HG03469 (cell line): ENCODE data around the gene GNAO1.
"Not testable (repeated sequence)": the region's sequence is repeated elsewhere in the genome, so short reads cannot be mapped to it uniquely, and the experiment has no call there.

ENCODE experiments used
- ATAC-seq: cut with Tn5 transposase; IDR thresholded peaks from one replicate; pipeline ENCODE4 v1.9.1; 2021; ENCODE audit warnings: mild to moderate bottlenecking, moderate library complexity, moderate number of reproducible peaks; ENCODE audit not compliant: unreplicated experiment

GNAO1 gene

GRCh38 chr16:56379044-56379443 is 187.8 kb downstream of the GNAO1 start:
- not testable (repeated sequence) for ATAC-seq

- ATAC-seq, result not testable (repeated sequence)
These were observed 189.6 kb downstream of the GNAO1 start for GRCh38 chr16:56380778-56381485.

- no peak for ATAC-seq
These were observed 191.2 kb downstream of the GNAO1 start for GRCh38 chr16:56382459-56382858.

- no peak for ATAC-seq
These were observed 191.6 kb downstream of the GNAO1 start for GRCh38 chr16:56382901-56383355.

- no peak for ATAC-seq
These were observed 192.9 kb downstream of the GNAO1 start for GRCh38 chr16:56384074-56384721.

GRCh38 chr16:56387396-56387795 is 196.1 kb downstream of the GNAO1 start:
- ATAC-seq, result no peak

GRCh38 chr16:56388209-56388608 is 196.9 kb downstream of the GNAO1 start:
- no peak for ATAC-seq

- ATAC-seq, result no peak
These were observed 198.3 kb downstream of the GNAO1 start for GRCh38 chr16:56389554-56389953.

GRCh38 chr16:56396724-56397123 is 205.4 kb downstream of the GNAO1 start:
- not testable (repeated sequence) for ATAC-seq

- ATAC-seq, result no peak
These were observed 207.8 kb downstream of the GNAO1 start for GRCh38 chr16:56399047-56399446.

- ATAC-seq, result no peak
These were observed 208.2 kb downstream of the GNAO1 start for GRCh38 chr16:56399486-56399885.

- ATAC-seq, result no peak
These were observed 209.2 kb downstream of the GNAO1 start for GRCh38 chr16:56400458-56400857.

- no peak for ATAC-seq
These were observed 210.2 kb downstream of the GNAO1 start for GRCh38 chr16:56401482-56401881.

- ATAC-seq, result no peak
These were observed 214.8 kb downstream of the GNAO1 start for GRCh38 chr16:56405977-56406672.
